ENCODE data around the gene CNN1.
"Not testable (repeated sequence)": the region's sequence is repeated elsewhere in the genome, so short reads cannot be mapped to it uniquely, and the experiment has no call there.

DNA sequence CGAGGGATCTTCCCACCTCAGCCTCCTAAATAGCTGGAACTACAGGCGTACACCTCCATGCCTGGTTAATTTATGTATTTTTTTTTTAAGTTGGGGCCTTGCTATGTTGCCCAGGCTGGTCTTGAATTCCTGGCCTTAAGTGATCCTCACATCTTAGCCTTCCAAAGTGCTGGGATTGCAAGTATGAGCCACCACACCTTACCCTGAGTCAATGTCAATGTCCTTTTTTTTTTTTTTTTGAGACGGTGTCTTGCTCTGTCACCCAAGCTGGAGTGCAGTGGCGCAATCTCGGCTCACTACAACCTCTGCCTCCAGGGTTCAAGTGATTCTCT lies 27.0 kb downstream of the CNN1 start:
- not testable (repeated sequence) for TF ChIP-seq POLR2A (IDR thresholded peaks at IDR 0.05)
- TF ChIP-seq, protein P1, sequence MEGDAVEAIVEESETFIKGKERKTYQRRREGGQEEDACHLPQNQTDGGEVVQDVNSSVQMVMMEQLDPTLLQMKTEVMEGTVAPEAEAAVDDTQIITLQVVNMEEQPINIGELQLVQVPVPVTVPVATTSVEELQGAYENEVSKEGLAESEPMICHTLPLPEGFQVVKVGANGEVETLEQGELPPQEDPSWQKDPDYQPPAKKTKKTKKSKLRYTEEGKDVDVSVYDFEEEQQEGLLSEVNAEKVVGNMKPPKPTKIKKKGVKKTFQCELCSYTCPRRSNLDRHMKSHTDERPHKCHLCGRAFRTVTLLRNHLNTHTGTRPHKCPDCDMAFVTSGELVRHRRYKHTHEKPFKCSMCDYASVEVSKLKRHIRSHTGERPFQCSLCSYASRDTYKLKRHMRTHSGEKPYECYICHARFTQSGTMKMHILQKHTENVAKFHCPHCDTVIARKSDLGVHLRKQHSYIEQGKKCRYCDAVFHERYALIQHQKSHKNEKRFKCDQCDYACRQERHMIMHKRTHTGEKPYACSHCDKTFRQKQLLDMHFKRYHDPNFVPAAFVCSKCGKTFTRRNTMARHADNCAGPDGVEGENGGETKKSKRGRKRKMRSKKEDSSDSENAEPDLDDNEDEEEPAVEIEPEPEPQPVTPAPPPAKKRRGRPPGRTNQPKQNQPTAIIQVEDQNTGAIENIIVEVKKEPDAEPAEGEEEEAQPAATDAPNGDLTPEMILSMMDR (IDR thresholded peaks at IDR 0.05) = not testable (repeated sequence)

Measured in Peyer's patch (tissue), 4 donors.